T-helper 1 cell treated with Interleukin-12 subunit alpha and Interleukin-12 subunit beta and Interleukin-4 antibody, amounts not matched to agents 30 ng/mL and 1 ng/mL, for 36 hours (primary cell): ENCODE data around the gene PAAF1. TPM values are rescaled to one million over a fixed set of nuclear protein-coding genes. Genes with fewer than 3 reads are reported as not detected.

Experiments
- intact Hi-C: fragments of 100-400 bp; cut with micrococcal nuclease; formaldehyde crosslinking; loops from one replicate; pipeline ENCODE4 v1.15.1; 2024
- total RNA-seq: library from RNA; stranded (reverse); gene quantifications from 2 replicates; pipeline ENCODE4 v1.2.3, GENCODE V29; 2022

Gene PAAF1
- total RNA-seq, 1 donor from 2014 or later: 19.9 TPM

GRCh38 chr11:73944901-73945300 is 68.1 kb downstream of the PAAF1 start:
- intact Hi-C loops: no loop called here

DNA sequence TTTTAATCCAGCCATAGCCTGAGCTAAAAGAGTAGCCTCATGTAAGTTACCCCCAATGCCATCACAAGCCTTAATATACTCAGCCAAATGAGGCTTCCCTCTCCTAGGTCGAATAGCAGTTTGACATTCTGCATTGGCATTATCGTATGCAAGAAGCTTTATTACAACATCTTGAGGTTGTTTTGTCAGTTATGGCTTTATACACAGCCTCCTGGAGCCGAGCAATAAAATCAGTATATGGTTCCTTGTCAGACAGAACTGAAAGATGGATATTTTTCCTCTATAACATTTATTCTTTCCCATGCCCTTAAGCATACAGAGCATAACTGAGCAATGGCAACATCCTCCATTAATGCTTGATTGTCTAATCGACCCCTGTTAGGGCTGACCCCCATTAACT is 68.6 kb downstream of the PAAF1 start:
- intact Hi-C loops: no loop called here

GRCh38 chr11:73946798-73947458 is 70.1 kb downstream of the PAAF1 start:
- intact Hi-C loops: no loop called here

DNA sequence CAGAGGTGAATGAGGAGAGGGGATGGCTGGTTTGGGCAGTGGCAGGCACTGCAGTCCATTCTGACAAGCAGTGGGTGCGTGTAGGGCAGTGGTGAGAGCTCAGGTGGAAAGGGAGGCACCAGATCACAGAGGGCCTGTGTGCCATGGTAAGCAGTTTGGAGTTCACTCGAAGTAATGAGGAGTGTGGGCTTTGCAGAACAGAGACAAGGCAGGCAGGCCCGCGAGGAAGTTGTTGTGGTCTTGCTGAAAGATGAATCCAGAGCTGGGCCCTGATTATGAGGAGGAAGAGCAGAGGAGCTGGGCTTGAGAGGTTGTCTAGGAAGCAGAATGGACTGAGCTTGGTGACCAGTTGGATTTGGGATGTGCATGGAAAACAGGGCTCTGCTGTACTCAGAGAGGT is 72.4 kb downstream of the PAAF1 start:
- intact Hi-C loops: no loop called here

DNA sequence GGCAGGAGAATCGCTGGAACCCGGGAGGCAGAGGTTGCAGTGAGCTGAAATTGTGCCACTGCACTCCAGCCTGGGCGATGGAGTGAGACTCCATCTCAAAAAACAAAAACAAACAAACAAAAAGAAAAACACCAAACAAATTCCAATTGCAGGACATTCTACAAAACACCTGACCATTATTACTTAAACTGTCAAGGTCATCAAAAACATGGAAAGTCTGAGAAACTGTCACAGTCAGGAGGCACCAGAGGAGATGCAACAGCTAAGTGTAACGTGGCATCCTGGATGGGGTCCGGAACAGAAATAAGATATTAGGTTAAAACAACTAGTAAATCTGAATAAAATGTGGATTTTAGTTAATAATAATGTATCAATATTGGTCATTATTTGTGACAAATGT is 73.1 kb downstream of the PAAF1 start:
- intact Hi-C loops: no loop called here

GRCh38 chr11:73950869-73951710 is 74.3 kb downstream of the PAAF1 start, which contains the start of gene DNAJB13:
TSS of gene DNAJB13 (plus strand) at chr11:73951026. CDS start at chr11:73951070, 44 bp downstream.
- intact Hi-C loops: no loop called here

DNA sequence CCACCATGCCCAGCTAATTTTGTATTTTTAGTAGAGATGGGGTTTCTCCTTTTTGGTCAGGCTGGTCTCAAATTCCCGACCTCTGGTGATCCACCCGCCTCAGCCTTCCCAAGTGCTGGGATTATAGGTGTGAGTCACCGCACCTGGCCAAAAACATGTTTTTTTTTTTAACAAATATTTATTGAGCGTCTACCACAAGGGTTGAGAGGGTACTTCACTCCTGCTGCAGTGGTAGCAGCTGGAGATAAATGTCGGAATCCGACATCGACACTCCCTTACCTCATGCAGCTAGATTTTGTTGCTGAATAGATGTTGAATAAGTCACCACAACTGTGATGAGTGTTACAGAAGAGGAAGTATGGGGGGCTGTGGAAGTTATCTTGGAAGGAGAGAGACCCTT is 75.0 kb downstream of the PAAF1 start:
- intact Hi-C loops: no loop called here

DNA sequence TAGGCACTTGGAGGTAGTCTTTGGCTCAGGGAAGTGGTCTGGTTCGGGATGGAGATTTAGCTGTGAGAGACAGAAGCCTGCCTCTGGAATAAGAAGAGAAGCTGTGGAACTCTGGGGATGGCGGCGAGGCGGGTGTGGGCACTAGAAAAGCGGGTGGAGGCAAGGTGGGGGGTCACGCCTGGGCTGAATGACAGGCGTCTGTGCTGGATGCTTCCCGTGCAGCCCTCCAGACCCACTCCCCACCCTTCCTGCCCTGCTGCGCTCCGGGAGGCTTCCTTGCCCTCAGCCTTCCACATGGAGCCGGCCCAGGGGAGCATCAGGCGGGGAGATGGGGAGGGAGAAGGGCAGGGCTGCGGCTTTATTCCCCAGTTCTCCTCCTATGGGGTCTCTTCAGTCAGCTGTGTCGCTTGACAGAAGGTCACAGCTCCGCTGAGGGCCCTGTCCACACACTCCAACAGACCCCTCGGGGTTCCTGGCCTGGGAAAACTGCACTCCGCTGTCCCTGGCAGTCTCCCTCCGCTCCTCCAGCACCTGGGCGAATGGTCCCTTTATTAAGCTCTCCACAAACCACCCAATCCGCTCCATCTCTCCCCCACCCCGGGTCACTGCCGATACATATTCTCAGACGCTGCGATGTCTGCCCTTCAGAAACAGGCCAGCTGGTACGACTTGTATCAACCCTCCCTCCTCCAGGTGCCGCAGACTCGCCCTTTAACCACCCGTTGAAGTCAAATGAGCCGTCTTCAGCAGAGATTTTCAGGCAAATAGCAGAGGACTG is 80.3 kb downstream of the PAAF1 start:
- intact Hi-C loops: no loop called here

DNA sequence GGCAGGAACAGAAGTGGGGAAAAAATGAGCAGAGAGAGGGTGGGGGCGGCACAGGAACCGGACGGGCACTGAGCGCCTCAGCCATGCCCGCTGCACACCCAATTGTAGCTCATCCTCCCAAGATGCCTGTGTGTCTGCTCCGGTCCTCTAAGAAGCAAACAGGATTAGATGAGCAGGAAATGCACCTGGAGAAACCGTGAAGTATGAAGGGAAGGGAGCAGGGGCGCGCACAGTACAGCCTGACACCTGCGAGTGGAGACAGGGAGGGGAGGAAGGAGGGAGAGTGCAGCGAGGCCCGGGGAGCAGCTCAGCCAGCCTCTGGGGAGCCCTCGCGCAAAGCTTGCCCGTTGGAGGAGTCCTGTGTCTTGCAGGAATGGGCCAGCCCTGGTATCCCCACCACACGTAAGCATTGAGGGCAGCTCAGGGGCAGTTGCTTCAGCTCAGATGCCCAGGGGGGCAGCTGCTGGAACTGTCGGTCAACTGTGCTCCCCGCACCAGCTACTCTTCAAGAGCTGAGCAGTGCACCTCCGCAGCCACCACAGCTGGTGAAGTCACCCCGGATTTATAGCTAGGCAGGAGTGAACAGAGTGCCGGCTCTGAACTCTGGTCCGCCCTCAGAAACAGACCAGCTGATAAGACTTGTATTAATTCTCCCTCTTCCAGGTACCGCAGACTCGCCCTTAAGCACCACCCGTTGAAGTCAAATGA is 81.0 kb downstream of the PAAF1 start:
- intact Hi-C loops: no loop called here

DNA sequence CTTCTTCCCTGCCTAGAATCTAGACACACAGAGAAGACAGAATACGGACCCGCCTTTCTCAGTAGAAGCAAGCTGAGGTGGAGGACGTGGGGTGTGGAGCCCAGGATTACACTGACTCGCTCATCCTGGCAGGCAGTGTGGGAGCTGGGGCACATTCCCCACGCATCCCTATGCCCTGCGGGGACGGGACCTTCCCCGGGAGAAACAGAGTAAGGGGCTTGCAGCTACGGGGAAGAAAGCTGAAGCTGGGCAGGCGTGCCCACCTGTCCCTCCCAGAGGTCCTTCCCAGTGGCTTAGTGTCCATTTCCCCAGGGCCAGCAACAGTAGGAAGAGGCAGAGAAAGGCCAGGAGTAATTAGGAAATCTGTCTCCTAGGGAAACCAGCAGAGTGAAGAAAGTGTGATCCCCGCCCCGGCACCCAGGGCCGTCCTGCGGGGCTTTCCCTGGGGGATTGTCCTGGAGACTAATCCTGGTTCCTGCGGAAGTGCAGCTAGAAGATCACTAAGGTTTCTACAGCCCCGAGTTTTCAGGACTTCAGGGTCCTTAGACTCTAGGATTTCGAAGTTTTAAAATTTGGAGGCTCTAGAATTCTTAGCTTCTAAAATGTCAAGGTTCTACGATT is 81.8 kb downstream of the PAAF1 start:
- intact Hi-C loops: no loop called here

DNA sequence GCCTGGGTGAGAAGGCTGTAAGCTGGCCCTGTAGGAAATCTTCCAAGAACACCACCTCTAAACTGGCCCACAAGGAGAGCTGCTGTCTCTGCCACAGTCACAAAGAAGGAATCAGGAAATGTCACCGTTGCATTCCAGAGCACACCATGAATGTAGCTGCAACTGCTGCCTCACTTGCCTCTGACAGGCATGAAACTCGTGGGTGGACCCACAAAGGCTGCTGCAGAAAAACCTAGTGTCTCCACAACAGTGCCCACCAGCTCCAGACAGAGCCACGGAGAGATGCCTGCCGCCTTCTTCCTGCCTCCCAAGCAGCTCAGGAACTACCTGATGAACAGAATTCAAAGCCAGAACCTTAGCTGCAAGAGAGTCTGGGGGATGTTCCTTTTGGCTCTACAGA is 84.5 kb downstream of the PAAF1 start:
- intact Hi-C loops: no loop called here

GRCh38 chr11:73962101-73962705 is 85.4 kb downstream of the PAAF1 start:
- intact Hi-C loops: no loop called here

- intact Hi-C loops: loop anchor here (1.0 to 2.0 kb wide), 10 partner anchors 10 to 485 kb away; partner anchors contain the start of genes C2CD3 and PPME1
Observed at GRCh38 chr11:73963861-73964260, 87.1 kb downstream of the PAAF1 start.

- intact Hi-C loops: loop anchor here (2.0 kb wide), 1 partner anchor 40 kb away; no protein-coding TSS in a partner anchor
Observed at GRCh38 chr11:73965076-73965763, 88.4 kb downstream of the PAAF1 start.

GRCh38 chr11:73965764-73966121 is 88.9 kb downstream of the PAAF1 start:
- intact Hi-C loops: loop anchor here (2.0 kb wide), 1 partner anchor 39 kb away; no protein-coding TSS in a partner anchor

DNA sequence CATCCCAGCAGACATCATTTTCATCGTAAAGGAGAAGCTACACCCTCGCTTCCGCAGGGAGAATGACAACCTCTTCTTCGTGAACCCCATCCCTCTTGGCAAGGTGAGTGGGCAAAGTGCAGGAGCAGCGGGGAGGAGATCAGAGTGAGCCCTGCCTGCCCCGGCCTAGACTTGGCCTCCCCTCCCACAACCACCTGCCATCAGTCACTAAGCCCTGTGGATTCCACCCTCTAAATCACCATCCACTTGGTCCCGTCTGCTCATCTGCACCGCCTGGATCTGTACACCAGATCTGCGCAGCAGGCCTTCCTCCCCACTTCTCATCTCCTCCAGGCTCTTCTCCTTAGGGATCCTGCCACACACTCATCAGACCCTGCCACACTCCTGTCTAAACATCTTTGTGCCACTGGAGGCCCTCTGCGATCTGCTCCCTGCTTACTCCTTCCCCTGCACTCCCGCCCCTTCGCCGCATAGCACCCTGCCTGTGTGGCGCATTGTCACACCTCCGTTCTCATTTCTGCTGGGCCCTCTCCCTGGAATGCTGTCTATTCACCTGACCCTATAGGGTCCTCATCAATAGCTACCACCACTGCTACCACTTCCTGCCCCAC is 91.7 kb downstream of the PAAF1 start:
- intact Hi-C loops: no loop called here

DNA sequence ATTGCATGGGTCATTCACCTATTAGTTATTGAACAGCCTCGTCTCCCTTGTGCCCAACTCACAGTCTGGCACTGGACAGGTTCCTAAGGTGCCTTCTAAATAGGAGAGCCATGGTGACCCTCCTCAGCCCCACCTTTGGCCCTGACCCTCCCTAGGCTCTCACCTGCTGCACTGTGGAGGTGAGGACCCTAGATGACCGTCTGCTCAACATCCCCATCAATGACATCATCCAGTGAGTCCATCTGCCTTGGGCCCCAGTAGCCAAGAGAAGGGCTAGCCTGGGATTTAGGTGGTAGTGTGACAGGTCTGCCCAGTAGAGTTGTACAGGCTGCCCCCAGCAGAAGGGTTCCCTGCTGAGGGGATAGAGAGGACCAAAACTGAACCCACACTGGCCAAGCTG is 92.3 kb downstream of the PAAF1 start:
- intact Hi-C loops: no loop called here

DNA sequence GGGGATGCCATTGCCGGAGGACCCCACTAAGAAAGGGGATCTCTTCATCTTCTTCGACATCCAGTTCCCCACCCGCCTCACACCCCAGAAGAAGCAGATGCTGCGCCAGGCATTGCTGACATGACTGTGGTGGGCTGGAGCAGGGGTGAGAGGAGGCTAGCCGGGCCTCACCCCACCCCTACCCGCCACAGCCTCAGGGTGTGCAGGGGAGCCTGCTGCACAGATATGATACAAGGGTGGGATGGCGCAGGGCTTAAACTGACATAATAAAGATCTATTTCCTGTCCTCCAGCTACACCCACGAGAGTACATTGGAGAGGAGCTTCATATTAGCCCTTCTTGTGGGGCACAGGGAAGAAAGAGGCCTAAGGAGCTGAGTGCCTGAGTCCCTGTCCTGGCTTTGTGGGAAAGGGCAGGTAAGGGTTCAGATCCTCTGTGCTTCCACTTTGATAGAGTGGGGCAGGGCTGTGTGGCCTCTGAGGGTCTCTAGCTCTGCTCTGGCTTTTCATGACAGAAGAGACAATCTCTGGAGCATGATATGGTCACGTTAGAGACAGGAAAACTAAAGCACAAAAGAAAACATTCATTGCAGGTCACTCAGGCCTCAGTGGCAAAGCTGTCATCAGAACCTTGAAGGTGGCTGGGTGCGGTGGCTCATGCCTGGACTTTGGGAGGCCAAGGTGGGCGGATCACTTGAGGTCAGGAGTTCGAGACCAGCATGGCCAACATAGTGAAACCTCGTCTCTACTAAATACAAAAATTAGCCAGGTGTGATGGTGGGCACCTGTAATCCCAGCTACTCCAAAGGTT is 93.4 kb downstream of the PAAF1 start:
- intact Hi-C loops: no loop called here
